Thymus (tissue), 11 donors: ENCODE results near the gene PKD1. TPM values are rescaled to one million over a fixed set of nuclear protein-coding genes. Genes with fewer than 3 reads are reported as not detected.

ENCODE experiments used
- DNase-seq, 9 donors: peaks; one replicate each; pipeline ENCODE4 v3.0.0-alpha.2; 2013; ENCODE audit warnings: low spot score in 9 of 9, low read depth in 6 of 9, missing footprints in 1 of 9
- H3K27ac ChIP-seq, 2 donors: one replicate each; pipeline ENCODE4 v1.5.1; 2013; ENCODE audit warnings: control low read depth in 1 of 2, low read depth in 1 of 2, low read length in 1 of 2, mild to moderate bottlenecking in 1 of 2, moderate library complexity in 1 of 2
- H3K27me3 ChIP-seq, 2 donors: one replicate each; pipeline ENCODE4 v1.5.1; 2013; ENCODE audit warnings: low read length in 1 of 2; ENCODE audit not compliant: control insufficient read depth in 2 of 2, insufficient read depth in 1 of 2
- H3K36me3 ChIP-seq, 2 donors: one replicate each; pipeline ENCODE4 v1.5.1; 2013; ENCODE audit warnings: low read length in 1 of 2, mild to moderate bottlenecking in 1 of 2, moderate library complexity in 1 of 2; ENCODE audit not compliant: control insufficient read depth in 2 of 2, insufficient read depth in 2 of 2
- H3K4me1 ChIP-seq, 2 donors: one replicate each; pipeline ENCODE4 v1.5.1; 2013; ENCODE audit warnings: low read length in 2 of 2; ENCODE audit not compliant: control insufficient read depth in 2 of 2, insufficient read depth in 2 of 2
- H3K4me3 ChIP-seq, 2 donors: one replicate each; pipeline ENCODE4 v1.5.1; 2013; ENCODE audit warnings: low read length in 2 of 2, control low read depth in 1 of 2, mild to moderate bottlenecking in 1 of 2
- H3K9me3 ChIP-seq, 2 donors: one replicate each; pipeline ENCODE4 v1.5.1; 2013; ENCODE audit warnings: low read length in 1 of 2, mild to moderate bottlenecking in 1 of 2; ENCODE audit not compliant: control insufficient read depth in 2 of 2, insufficient read depth in 1 of 2
- WGBS: extraction: QIAGEN DNeasy Blood & Tissue Kit; methylation state at CpG from one replicate; pipeline ENCODE4 v1.1.7; 2013; 5-methylcytosine and 5-hydroxymethylcytosine counted together
- polyA plus RNA-seq: library from polyadenylated mRNA; stranded (reverse); fragments of 200-250 nt; gene quantifications from one replicate; pipeline ENCODE4 v1.2.3, GENCODE V29; 2013
- total RNA-seq: library from RNA; stranded (reverse); fragments of 120-200 nt; gene quantifications from one replicate; pipeline ENCODE4 v1.2.4, GENCODE V29; 2013
- donor health status: healthy.

The PKD1 gene
- total and polyA plus RNA-seq, 2 donors = 13.4 to 35.3 TPM

- Histone ChIP-seq H3K27me3 (no peaks in the 10 kb centered on the region), H3K9me3 (no peaks in the 10 kb centered on the region), H3K4me1 (peaks cover 0 to 36% of the 10 kb centered on the region in 2 donors), H3K4me3 (no peak overlapping the region), H3K36me3 (peaks cover 61 to 87% of the 10 kb centered on the region in 2 donors), H3K27ac (no peak overlapping the region)
- WGBS = 95% methylated on average over 30 of the region's 30 CpGs
- no peak for DNase-seq
Measured at GRCh38 chr16:2079311-2079800, 56.3 kb downstream of the PKD1 start.

- no peaks in the 10 kb centered on the region for H3K9me3 ChIP-seq
- peaks cover 0 to 30% of the 10 kb centered on the region in 2 donors for H3K4me1 ChIP-seq
- no peak for DNase-seq
- H3K27ac ChIP-seq = no peak overlapping the region
- H3K36me3 ChIP-seq = peaks cover 61 to 87% of the 10 kb centered on the region in 2 donors
- H3K4me3 ChIP-seq = no peak overlapping the region
- no peaks in the 10 kb centered on the region for H3K27me3 ChIP-seq
- 98% methylated on average over 23 of the region's 23 CpGs for WGBS
Measured at GRCh38 chr16:2078691-2079090, 57.0 kb downstream of the PKD1 start.

- no peak for DNase-seq
- no peak overlapping the region for H3K4me3 ChIP-seq
- H3K4me1 ChIP-seq = peaks cover 0 to 24% of the 10 kb centered on the region in 2 donors
- WGBS = 97% methylated on average over 7 of the region's 7 CpGs
- H3K27ac ChIP-seq = no peak overlapping the region
- H3K27me3 ChIP-seq = no peaks in the 10 kb centered on the region
- no peaks in the 10 kb centered on the region for H3K9me3 ChIP-seq
- peaks cover 67 to 88% of the 10 kb centered on the region in 2 donors for H3K36me3 ChIP-seq
Measured at GRCh38 chr16:2078096-2078495, 57.6 kb downstream of the PKD1 start.

GRCh38 chr16:2077696-2078095, 58.0 kb downstream of the PKD1 start:
- H3K4me3 ChIP-seq = no peak overlapping the region
- H3K27me3 ChIP-seq = no peaks in the 10 kb centered on the region
- 98% methylated on average over 21 of the region's 21 CpGs for WGBS
- H3K27ac ChIP-seq = no peak overlapping the region
- peaks cover 0 to 20% of the 10 kb centered on the region in 2 donors for H3K4me1 ChIP-seq
- peaks cover 65 to 89% of the 10 kb centered on the region in 2 donors for H3K36me3 ChIP-seq
- no peaks in the 10 kb centered on the region for H3K9me3 ChIP-seq
- DNase-seq = no peak

GRCh38 chr16:2077016-2077415, 58.7 kb downstream of the PKD1 start:
- Histone ChIP-seq H3K36me3 (peaks cover 62 to 89% of the 10 kb centered on the region in 2 donors), H3K4me3 (no peak overlapping the region), H3K27me3 (no peaks in the 10 kb centered on the region), H3K9me3 (no peaks in the 10 kb centered on the region), H3K27ac (no peak overlapping the region), H3K4me1 (peaks cover 0 to 14% of the 10 kb centered on the region in 2 donors)
- WGBS = 98% methylated on average over 17 of the region's 17 CpGs
- no peak for DNase-seq

- no peak for DNase-seq
- no peaks in the 10 kb centered on the region for H3K9me3 ChIP-seq
- WGBS = 97% methylated on average over 28 of the region's 28 CpGs
Measured at GRCh38 chr16:2076072-2076865, 59.4 kb downstream of the PKD1 start.

GRCh38 chr16:2075631-2076030, 60.1 kb downstream of the PKD1 start:
- Histone ChIP-seq H3K27ac (no peak overlapping the region), H3K36me3 (peaks cover 59 to 89% of the 10 kb centered on the region in 2 donors), H3K9me3 (no peaks in the 10 kb centered on the region), H3K4me1 (peaks cover 0 to 4% of the 10 kb centered on the region in 2 donors), H3K27me3 (no peaks in the 10 kb centered on the region), H3K4me3 (no peak overlapping the region)
- DNase-seq = no peak
- 97% methylated on average over 24 of the region's 24 CpGs for WGBS

More at GRCh38 chr16:2076072-2076865, 59.4 kb downstream of the PKD1 start:
- Histone ChIP-seq H3K27ac (no peak overlapping the region), H3K36me3 (peaks cover 64 to 89% of the 10 kb centered on the region in 2 donors), H3K27me3 (no peaks in the 10 kb centered on the region), H3K4me1 (peaks cover 0 to 6% of the 10 kb centered on the region in 2 donors), H3K4me3 (no peak overlapping the region)

GRCh38 chr16:2074071-2074470, 61.6 kb downstream of the PKD1 start:
- WGBS = 98% methylated on average over 20 of the region's 20 CpGs

GRCh38 chr16:2072926-2073325, 62.8 kb downstream of the PKD1 start:
- Histone ChIP-seq H3K27me3 (no peaks in the 10 kb centered on the region), H3K9me3 (no peaks in the 10 kb centered on the region), H3K4me1 (no peaks in the 10 kb centered on the region), H3K27ac (no peak overlapping the region), H3K36me3 (peaks cover 63 to 81% of the 10 kb centered on the region in 2 donors), H3K4me3 (no peak overlapping the region)
- WGBS = 95% methylated on average over 8 of the region's 8 CpGs
- DNase-seq = no peak

More at GRCh38 chr16:2074071-2074470, 61.6 kb downstream of the PKD1 start:
- Histone ChIP-seq H3K27me3 (no peaks in the 10 kb centered on the region), H3K36me3 (peaks cover 59 to 84% of the 10 kb centered on the region in 2 donors), H3K27ac (no peak overlapping the region), H3K9me3 (no peaks in the 10 kb centered on the region), H3K4me1 (peaks cover 0 to 4% of the 10 kb centered on the region in 2 donors), H3K4me3 (no peak overlapping the region)
- DNase-seq = no peak
